ENCODE data around the gene TBX15. TPM values are rescaled to one million over a fixed set of nuclear protein-coding genes. Genes with fewer than 3 reads are reported as not detected.

Gene TBX15
- total RNA-seq, 4 donors from 2014 or later = 0.45 to 1.6 (median 0.56) TPM

GRCh38 chr1:118992868-118993699 lies 4.9 kb upstream of the TBX15 start:
- ATAC-seq = no peak
- H3K4me3 ChIP-seq = no peak overlapping the region
- peaks cover 0 to 24% (median 3%) of the 10 kb centered on the region in 3 donors for H3K4me1 ChIP-seq
- H3K27ac ChIP-seq = no peak overlapping the region
- TF ChIP-seq EP300 (IDR thresholded peaks at IDR 0.05) (no peak), CTCF (IDR thresholded peaks at IDR 0.05) (no peak), POLR2AphosphoS5 (IDR thresholded peaks at IDR 0.05) (no peak), POLR2A (IDR thresholded peaks at IDR 0.05) (no peak)
- H3K36me3 ChIP-seq = no peaks in the 10 kb centered on the region
- H3K9me3 ChIP-seq = peaks cover 0 to 8% (median 0%) of the 10 kb centered on the region in 3 donors
- 12 to 38% methylated on average over 4 to 16 of the region's 53 CpGs for WGBS, 2 donors (ENCODE audit: low coverage in 1 of 2)
- H3K27me3 ChIP-seq = peaks cover 100% of the 10 kb centered on the region

- H3K4me3 ChIP-seq = no peak overlapping the region
- ATAC-seq = no peak
- TF ChIP-seq POLR2AphosphoS5 (IDR thresholded peaks at IDR 0.05) (no peak), POLR2A (IDR thresholded peaks at IDR 0.05) (no peak), EP300 (IDR thresholded peaks at IDR 0.05) (no peak), CTCF (IDR thresholded peaks at IDR 0.05) (no peak)
- 13 to 15% methylated on average over 18 to 22 of the region's 22 CpGs for WGBS, 2 donors (ENCODE audit: low coverage in 1 of 2)
- H3K27me3 ChIP-seq = peaks cover 100% of the 10 kb centered on the region
- H3K4me1 ChIP-seq = peaks cover 0 to 31% (median 10%) of the 10 kb centered on the region in 3 donors
- peaks cover 0 to 8% (median 0%) of the 10 kb centered on the region in 3 donors for H3K9me3 ChIP-seq
- no peak overlapping the region for H3K27ac ChIP-seq
- no peaks in the 10 kb centered on the region for H3K36me3 ChIP-seq
These were observed 4.2 kb upstream of the TBX15 start for GRCh38 chr1:118992237-118992825.

- Histone ChIP-seq H3K27ac (no peak overlapping the region), H3K36me3 (no peaks in the 10 kb centered on the region), H3K27me3 (peaks cover 100% of the 10 kb centered on the region), H3K4me1 (peaks cover 0 to 40% (median 15%) of the 10 kb centered on the region in 3 donors), H3K9me3 (peaks cover 0 to 8% (median 0%) of the 10 kb centered on the region in 3 donors), H3K4me3 (no peak overlapping the region)
- no peak for TF ChIP-seq CTCF (IDR thresholded peaks at IDR 0.05)
- TF ChIP-seq EP300 (IDR thresholded peaks at IDR 0.05) = no peak
- no peak for TF ChIP-seq POLR2A (IDR thresholded peaks at IDR 0.05)
- TF ChIP-seq POLR2AphosphoS5 (IDR thresholded peaks at IDR 0.05) = no peak
- ATAC-seq = no peak
- WGBS, 2 donors (ENCODE audit: low coverage in 1 of 2) = 18 to 44% methylated on average over 1 to 2 of the region's 4 CpGs
These were observed 3.3 kb upstream of the TBX15 start for GRCh38 chr1:118991448-118991847.

GRCh38 chr1:118990513-118991152 lies 2.5 kb upstream of the TBX15 start:
- Histone ChIP-seq H3K4me3 (no peak overlapping the region), H3K27ac (no peak overlapping the region), H3K4me1 (peaks cover 0 to 48% (median 15%) of the 10 kb centered on the region in 3 donors), H3K36me3 (no peaks in the 10 kb centered on the region), H3K27me3 (peaks cover 100% of the 10 kb centered on the region), H3K9me3 (peaks cover 0 to 8% (median 0%) of the 10 kb centered on the region in 3 donors)
- ATAC-seq = no peak
- WGBS, 2 donors (ENCODE audit: low coverage in 1 of 2) = 52 to 86% methylated on average over 7 of the region's 8 CpGs
- TF ChIP-seq CTCF (IDR thresholded peaks at IDR 0.05) (no peak), EP300 (IDR thresholded peaks at IDR 0.05) (no peak), POLR2A (IDR thresholded peaks at IDR 0.05) (no peak), POLR2AphosphoS5 (IDR thresholded peaks at IDR 0.05) (no peak)

Measured in gastroesophageal sphincter (tissue), 4 donors.